DOHH2 (cell line): Measurements from ENCODE around the gene USP6NL.

Experiments used
- H3F3A ChIP-seq: fragments of 200-600 bp; sonication (generic), shearing (Covaris generic); 2 replicates; pipeline ENCODE4 v1.6.0; 2016; ENCODE audit warnings: antibody characterized with exemption, mild to moderate bottlenecking; ENCODE audit not compliant: control insufficient read depth, insufficient read depth
- H3K27ac ChIP-seq: fragments of 200-600 bp; sonication (generic); 2 replicates; pipeline ENCODE4 v1.5.1; 2014; ENCODE audit warnings: low read depth, mild to moderate bottlenecking, low read length, moderate library complexity
- H3K27me3 ChIP-seq: fragments of 200-600 bp; sonication (generic); 2 replicates; pipeline ENCODE4 v1.6.1; 2014; ENCODE audit warnings: mild to moderate bottlenecking, low read length, mixed read lengths; ENCODE audit not compliant: control insufficient read depth
- H3K36me3 ChIP-seq: fragments of 200-600 bp; sonication (generic); 2 replicates; pipeline ENCODE4 v1.6.1; 2014; ENCODE audit warnings: mild to moderate bottlenecking, low read length, moderate library complexity, mixed read lengths; ENCODE audit not compliant: control insufficient read depth
- H3K4me1 ChIP-seq: fragments of 200-600 bp; sonication (generic); 2 replicates; pipeline ENCODE4 v1.6.1; 2014; ENCODE audit warnings: mild to moderate bottlenecking, low read length, mixed read lengths; ENCODE audit not compliant: control insufficient read depth
- H3K4me2 ChIP-seq: fragments of 200-600 bp; sonication (generic); 2 replicates; pipeline ENCODE4 v1.6.0; 2014; ENCODE audit warnings: mild to moderate bottlenecking, low read length, moderate library complexity
- H3K4me3 ChIP-seq: fragments of 200-600 bp; sonication (generic); 2 replicates; pipeline ENCODE4 v1.5.1; 2014; ENCODE audit warnings: mild to moderate bottlenecking, low read length, mixed read lengths
- H3K79me2 ChIP-seq: fragments of 200-600 bp; sonication (generic); 2 replicates; pipeline ENCODE4 v1.6.1; 2014; ENCODE audit warnings: mild to moderate bottlenecking, low read length, mixed read lengths; ENCODE audit not compliant: control insufficient read depth
- H3K9me2 ChIP-seq: fragments of 200-600 bp; sonication (generic); replicated peaks from 2 replicates; pipeline ENCODE4 v1.6.1; 2014; ENCODE audit warnings: mild to moderate bottlenecking, low read length, mixed read lengths; ENCODE audit not compliant: control insufficient read depth
- H3K9me3 ChIP-seq: fragments of 200-600 bp; sonication (generic); 2 replicates; pipeline ENCODE4 v1.6.1; 2014; ENCODE audit warnings: antibody characterized with exemption, low read length, mixed read lengths; ENCODE audit not compliant: control insufficient read depth, insufficient read depth
- H4K20me1 ChIP-seq: fragments of 200-600 bp; sonication (generic); 2 replicates; pipeline ENCODE4 v1.6.0; 2014; ENCODE audit warnings: low read depth, mild to moderate bottlenecking, antibody characterized with exemption, low read length, moderate library complexity; ENCODE audit not compliant: control insufficient read depth, insufficient read depth
- CTCF ChIP-seq: fragments of 200-600 bp; sonication (generic); IDR thresholded peaks from one replicate; pipeline ENCODE4 v1.5.1; 2014; ENCODE audit warnings: antibody characterized with exemption, mild to moderate bottlenecking, low read depth, low read length; ENCODE audit not compliant: poor library complexity, severe bottlenecking
- EZH2phosphoT487 ChIP-seq: fragments of 200-600 bp; sonication (generic); IDR thresholded peaks from 2 replicates; pipeline ENCODE4 v1.6.1; 2017; ENCODE audit warnings: borderline replicate concordance, mild to moderate bottlenecking, antibody characterized with exemption, low read length, moderate library complexity, mixed read lengths

The USP6NL gene

GRCh38 chr10:11610826-11611247 is 613 bp downstream of the USP6NL start:
- H3K9me3 ChIP-seq, result no peaks in the 10 kb centered on the region
- H3K4me1 ChIP-seq, result peaks cover 51% of the 10 kb centered on the region
- TF ChIP-seq CTCF (no peak), EZH2phosphoT487 (no peak)
- H3K79me2 ChIP-seq, result peaks cover 61% of the 10 kb centered on the region
- H3K9me2 ChIP-seq, result no peaks in the 10 kb centered on the region
- H3K4me2 ChIP-seq, result peak overlapping the region; percentile 99
- H3K36me3 ChIP-seq, result peaks cover 24% of the 10 kb centered on the region
- H3K27ac ChIP-seq, result peak overlapping the region; percentile 72
- H3K4me3 ChIP-seq, result peak overlapping the region; percentile 82
- H4K20me1 ChIP-seq, result no peaks in the 10 kb centered on the region
- H3K27me3 ChIP-seq, result no peaks in the 10 kb centered on the region
- H3F3A ChIP-seq, result peaks cover 23% of the 10 kb centered on the region

DNA sequence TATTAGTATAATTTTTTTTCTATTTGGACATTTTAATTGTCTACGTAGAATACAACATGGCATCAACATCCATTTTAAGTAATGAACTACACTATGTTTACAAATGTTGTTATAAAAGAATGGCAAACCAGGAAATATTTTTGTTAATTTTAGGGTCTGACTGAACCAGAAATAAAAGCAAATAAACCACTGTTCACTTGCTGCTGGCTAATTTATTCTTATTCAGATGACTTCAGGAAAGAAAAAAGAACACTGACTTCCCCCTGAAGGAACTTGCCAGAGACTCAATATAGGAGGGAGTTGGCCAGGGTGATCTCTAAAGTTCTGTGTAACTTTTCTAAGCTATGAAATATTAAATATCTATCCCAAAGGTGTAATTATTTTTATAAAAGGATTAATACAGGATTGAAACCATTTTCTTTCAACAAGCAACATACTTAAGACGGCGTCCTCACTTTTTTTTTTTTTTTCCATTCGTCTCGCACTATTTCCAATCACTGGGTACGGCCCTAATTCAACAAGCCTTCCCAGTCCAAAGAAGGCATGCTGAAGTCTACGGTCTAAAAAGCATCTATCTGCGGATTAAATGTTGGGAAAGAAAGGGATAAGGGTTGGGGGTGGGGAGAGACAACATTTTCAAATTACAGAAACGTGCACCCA is 1.2 kb downstream of the USP6NL start:
- H3K27me3 ChIP-seq, result no peaks in the 10 kb centered on the region
- H3K36me3 ChIP-seq, result peaks cover 24% of the 10 kb centered on the region
- peak overlapping the region; percentile 99 for H3K4me2 ChIP-seq
- H3K9me2 ChIP-seq, result no peaks in the 10 kb centered on the region
- peaks cover 56% of the 10 kb centered on the region for H3K4me1 ChIP-seq
- H3K4me3 ChIP-seq, result peak overlapping the region; percentile 82
- H4K20me1 ChIP-seq, result no peaks in the 10 kb centered on the region
- peaks cover 29% of the 10 kb centered on the region for H3F3A ChIP-seq
- H3K9me3 ChIP-seq, result no peaks in the 10 kb centered on the region
- no peak for TF ChIP-seq CTCF
- no peak for TF ChIP-seq EZH2phosphoT487
- H3K79me2 ChIP-seq, result peaks cover 67% of the 10 kb centered on the region
- peak overlapping the region; percentile 72 for H3K27ac ChIP-seq

DNA sequence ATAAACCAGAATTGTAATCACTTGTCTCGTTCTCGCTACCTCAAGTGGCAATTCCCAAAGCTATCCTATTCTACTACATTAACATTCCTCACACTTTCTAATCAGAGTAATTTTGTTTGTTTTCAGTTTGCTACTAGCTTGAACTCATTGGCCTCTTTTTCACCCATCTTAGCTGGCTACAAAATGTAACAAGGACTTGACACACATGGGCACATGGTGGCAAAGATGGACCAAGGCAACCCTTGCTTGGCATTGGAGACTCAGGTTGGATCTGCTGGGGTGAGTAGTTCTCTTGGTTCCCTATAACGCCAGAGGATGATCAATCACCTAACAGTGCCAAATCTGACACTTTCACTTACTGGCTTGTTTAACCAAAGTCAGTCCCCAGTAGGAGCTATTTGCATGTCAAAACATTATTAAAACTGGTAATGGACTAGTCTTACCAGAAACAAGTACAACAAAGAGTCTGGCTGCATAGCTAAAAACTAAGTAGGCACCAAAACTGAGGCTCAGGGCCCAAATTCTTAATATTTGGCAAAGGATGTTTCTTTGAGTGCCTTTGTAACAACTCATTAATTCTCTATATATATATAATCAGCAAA is 1.9 kb downstream of the USP6NL start:
- peak overlapping the region; percentile 72 for H3K27ac ChIP-seq
- H4K20me1 ChIP-seq, result no peaks in the 10 kb centered on the region
- H3K4me1 ChIP-seq, result peaks cover 63% of the 10 kb centered on the region
- peak overlapping the region; percentile 82 for H3K4me3 ChIP-seq
- H3K9me3 ChIP-seq, result no peaks in the 10 kb centered on the region
- H3K9me2 ChIP-seq, result no peaks in the 10 kb centered on the region
- no peak for TF ChIP-seq CTCF
- no peak for TF ChIP-seq EZH2phosphoT487
- peak overlapping the region; percentile 99 for H3K4me2 ChIP-seq
- H3K36me3 ChIP-seq, result peaks cover 24% of the 10 kb centered on the region
- H3F3A ChIP-seq, result peaks cover 36% of the 10 kb centered on the region
- H3K79me2 ChIP-seq, result peaks cover 74% of the 10 kb centered on the region
- no peaks in the 10 kb centered on the region for H3K27me3 ChIP-seq
